GM12874 (cell line): Measurements from ENCODE around the gene KRT71.

Source experiments
- TF ChIP-seq, protein P1 (sequence below): IDR thresholded peaks from 2 replicates; pipeline ENCODE4 v1.5.1; 2011; ENCODE audit warnings: low read depth, mild to moderate bottlenecking, control low read depth, low read length, moderate library complexity; ENCODE audit not compliant: insufficient read depth

Gene KRT71

DNA sequence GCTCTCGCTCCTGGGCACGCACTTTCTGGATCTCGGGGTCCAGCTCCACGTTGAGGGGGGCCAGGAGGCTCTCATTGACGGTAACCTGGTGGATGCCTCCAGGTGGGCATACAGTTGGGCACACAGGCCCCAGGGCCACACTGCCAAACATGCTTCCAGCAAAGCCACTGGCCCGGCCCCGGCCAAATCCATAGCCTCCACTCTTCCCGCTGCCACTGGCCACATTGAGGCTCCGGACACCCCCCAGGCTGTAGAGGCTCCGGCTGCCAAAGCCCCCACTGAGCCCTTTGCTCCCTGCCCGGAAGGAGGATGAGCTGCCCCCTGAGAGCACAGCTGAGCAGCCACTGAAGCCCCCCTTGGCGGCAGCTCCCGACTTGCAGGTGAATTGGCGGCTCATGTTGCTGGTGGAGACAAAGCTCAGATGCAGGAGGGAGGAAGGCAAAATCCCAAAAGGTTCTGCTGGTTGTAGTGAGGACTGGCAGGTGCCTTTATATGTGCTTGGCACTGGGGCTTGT is at the start of gene KRT71:
Gene KRT71 (minus strand): TSS at position 465 of the 515 bp plus-strand sequence. CDS start 68 bp downstream, at position 397.
- TF ChIP-seq, protein P1, sequence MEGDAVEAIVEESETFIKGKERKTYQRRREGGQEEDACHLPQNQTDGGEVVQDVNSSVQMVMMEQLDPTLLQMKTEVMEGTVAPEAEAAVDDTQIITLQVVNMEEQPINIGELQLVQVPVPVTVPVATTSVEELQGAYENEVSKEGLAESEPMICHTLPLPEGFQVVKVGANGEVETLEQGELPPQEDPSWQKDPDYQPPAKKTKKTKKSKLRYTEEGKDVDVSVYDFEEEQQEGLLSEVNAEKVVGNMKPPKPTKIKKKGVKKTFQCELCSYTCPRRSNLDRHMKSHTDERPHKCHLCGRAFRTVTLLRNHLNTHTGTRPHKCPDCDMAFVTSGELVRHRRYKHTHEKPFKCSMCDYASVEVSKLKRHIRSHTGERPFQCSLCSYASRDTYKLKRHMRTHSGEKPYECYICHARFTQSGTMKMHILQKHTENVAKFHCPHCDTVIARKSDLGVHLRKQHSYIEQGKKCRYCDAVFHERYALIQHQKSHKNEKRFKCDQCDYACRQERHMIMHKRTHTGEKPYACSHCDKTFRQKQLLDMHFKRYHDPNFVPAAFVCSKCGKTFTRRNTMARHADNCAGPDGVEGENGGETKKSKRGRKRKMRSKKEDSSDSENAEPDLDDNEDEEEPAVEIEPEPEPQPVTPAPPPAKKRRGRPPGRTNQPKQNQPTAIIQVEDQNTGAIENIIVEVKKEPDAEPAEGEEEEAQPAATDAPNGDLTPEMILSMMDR, result no peak

DNA sequence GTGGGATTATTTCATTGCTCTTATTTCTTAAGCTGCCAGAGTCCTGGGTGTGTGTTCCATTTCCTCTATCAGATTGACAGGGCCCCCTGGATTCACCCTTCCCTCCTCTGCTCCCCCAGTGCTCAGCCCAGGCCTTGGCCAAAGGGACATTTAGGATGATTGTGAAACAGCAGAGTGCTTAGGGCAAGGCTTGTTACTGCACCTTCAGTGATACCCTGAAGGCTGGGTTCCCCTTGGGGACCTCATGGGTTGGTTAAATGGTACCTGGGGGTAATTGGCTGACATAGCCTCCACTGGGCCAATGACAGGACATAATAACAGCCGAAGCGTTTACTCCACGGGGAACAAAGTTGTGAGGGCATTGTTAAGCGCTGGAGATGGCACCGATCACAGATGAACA is 49.6 kb upstream of the KRT71 start:
- TF ChIP-seq, protein P1, result no peak

DNA sequence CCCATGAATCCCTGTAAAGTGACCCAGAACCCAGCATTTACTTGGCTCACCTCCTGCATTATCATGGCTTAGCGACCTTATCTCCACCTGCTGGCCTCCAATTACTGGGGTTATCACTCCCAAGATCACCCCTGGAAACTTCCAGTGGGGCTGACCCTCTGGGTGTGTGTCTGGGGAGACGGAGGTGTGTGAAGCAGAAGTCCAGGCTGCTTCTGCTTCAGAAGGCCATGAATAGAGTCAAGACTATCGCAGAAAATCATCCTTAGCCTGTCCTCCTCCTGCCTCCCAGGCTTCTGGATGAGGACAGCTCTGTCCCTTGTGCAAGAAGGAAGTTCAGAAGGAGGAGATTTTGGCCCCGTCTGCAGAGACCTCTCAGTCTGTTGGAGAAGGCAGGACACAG is 48.7 kb upstream of the KRT71 start:
- TF ChIP-seq, protein P1, result no peak

DNA sequence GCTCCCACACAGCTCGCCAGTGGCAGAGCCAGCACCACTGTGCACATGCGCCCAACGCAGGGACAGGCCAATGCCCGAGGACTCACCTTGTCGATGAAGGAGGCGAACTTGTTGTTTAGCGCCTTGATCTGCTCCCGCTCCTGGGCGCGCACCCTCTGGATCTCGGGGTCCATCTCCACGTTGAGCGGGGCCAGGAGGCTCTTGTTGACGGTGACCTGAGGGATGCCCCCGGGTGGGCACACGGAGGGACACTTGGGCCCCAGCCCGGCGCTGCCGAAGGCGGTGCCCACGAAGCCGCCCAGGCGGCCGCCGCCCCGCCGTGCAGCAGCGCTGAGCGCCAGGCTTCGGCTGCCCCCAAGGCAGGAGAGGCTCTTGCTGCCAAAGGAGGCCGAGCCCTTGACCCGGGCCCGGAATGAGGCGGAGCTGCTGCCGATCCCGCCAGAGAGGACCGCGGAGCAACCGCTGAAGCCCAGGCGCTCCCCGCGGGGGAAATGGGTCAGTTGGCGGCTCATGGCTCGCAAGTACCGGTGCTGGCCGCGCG is 48.1 kb upstream of the KRT71 start, which contains the start of gene KRT72:
Gene KRT72 (minus strand): TSS at position 523 of the 541 bp plus-strand sequence. CDS start 11 bp downstream, at position 512.
- TF ChIP-seq, protein P1, result no peak

DNA sequence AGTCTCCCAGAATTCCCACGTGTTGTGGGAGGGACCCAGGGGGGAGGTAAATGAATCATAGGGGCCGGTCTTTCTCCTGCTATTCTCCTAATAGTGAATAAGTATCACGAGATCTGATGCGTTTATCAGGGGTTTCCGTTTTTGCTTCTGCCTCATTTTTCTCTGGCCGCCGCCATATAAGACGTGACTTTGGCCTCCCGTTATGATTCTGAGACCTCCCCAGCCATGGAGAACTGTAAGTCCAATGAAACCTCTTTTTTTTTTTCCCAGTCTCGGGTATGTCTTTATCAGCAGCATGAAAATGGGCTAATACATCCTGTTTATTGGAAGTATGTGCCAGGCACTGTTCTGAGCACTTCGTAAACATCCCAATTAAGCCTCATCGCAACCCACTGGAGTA is 47.5 kb upstream of the KRT71 start:
- TF ChIP-seq, protein P1, result no peak

DNA sequence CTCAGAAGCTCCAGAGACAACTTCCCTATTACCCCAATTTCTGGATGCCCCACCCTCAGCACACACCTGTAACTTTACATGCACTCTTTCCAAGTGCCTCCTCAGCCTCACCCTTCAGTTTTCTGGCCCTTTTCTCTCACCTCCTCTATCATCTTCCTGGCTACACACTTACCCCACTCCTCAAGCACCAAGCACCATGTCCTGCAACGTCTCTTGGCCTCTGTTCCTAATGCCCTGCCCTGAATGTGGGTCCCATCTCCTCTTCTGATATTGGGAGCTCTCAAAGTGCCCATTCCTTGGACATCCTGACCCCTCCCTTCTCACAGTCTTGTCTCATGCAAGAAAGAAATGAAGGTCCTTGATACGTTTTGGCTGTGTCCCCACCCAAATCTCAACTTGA is 47.1 kb upstream of the KRT71 start:
- TF ChIP-seq, protein P1, result no peak

DNA sequence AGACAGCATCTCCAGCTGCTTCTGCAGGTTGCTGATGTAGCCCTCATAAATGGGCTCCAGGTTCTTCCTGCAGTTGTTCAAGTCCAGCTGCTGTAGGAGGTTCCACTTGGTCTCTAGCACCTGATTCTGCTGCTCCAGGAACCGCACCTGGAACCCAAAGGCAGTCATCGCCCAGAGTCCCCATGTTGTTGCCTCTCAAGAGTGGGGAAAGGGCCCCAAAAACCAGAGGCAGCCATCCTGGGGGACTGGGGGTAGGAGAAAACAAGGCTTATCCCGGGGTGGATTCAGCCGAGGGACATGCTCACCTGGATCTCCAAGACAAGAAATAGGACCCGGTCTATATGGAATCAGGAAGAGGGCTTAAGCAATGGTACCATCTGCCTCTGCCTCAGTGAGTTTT is 46.0 kb upstream of the KRT71 start:
- TF ChIP-seq, protein P1, result no peak
